Measurements from ENCODE around the gene HNMT.

DNA sequence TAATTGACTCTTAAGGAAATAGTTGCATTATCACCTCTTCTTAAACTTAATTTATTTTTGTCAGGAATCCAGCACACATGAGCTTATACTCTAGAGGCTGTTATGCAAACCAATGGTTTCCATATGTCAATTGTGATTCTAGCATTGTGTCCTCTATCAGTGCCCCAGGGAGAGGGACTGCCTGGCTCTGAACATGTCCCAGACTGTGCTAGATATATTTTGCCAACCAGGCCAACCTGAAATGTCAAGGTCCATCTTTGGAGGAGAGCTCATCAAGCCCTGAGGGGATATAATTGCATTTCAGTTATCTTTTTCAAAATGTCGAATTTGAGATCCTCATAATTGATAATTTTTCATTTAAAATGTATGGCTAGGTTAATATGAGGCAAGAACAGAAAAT lies 34.2 kb downstream of the HNMT start:
- no peak for TF ChIP-seq EP300 (conservative IDR thresholded peaks at IDR 0.05; ENCODE audit: poor library complexity, severe bottlenecking)
- TF ChIP-seq, protein P1, sequence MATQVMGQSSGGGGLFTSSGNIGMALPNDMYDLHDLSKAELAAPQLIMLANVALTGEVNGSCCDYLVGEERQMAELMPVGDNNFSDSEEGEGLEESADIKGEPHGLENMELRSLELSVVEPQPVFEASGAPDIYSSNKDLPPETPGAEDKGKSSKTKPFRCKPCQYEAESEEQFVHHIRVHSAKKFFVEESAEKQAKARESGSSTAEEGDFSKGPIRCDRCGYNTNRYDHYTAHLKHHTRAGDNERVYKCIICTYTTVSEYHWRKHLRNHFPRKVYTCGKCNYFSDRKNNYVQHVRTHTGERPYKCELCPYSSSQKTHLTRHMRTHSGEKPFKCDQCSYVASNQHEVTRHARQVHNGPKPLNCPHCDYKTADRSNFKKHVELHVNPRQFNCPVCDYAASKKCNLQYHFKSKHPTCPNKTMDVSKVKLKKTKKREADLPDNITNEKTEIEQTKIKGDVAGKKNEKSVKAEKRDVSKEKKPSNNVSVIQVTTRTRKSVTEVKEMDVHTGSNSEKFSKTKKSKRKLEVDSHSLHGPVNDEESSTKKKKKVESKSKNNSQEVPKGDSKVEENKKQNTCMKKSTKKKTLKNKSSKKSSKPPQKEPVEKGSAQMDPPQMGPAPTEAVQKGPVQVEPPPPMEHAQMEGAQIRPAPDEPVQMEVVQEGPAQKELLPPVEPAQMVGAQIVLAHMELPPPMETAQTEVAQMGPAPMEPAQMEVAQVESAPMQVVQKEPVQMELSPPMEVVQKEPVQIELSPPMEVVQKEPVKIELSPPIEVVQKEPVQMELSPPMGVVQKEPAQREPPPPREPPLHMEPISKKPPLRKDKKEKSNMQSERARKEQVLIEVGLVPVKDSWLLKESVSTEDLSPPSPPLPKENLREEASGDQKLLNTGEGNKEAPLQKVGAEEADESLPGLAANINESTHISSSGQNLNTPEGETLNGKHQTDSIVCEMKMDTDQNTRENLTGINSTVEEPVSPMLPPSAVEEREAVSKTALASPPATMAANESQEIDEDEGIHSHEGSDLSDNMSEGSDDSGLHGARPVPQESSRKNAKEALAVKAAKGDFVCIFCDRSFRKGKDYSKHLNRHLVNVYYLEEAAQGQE (IDR thresholded peaks at IDR 0.05; ENCODE audit: borderline replicate concordance), result no peak
- TF ChIP-seq, protein P2, sequence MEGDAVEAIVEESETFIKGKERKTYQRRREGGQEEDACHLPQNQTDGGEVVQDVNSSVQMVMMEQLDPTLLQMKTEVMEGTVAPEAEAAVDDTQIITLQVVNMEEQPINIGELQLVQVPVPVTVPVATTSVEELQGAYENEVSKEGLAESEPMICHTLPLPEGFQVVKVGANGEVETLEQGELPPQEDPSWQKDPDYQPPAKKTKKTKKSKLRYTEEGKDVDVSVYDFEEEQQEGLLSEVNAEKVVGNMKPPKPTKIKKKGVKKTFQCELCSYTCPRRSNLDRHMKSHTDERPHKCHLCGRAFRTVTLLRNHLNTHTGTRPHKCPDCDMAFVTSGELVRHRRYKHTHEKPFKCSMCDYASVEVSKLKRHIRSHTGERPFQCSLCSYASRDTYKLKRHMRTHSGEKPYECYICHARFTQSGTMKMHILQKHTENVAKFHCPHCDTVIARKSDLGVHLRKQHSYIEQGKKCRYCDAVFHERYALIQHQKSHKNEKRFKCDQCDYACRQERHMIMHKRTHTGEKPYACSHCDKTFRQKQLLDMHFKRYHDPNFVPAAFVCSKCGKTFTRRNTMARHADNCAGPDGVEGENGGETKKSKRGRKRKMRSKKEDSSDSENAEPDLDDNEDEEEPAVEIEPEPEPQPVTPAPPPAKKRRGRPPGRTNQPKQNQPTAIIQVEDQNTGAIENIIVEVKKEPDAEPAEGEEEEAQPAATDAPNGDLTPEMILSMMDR (IDR thresholded peaks at IDR 0.05; ENCODE audit: poor library complexity, severe bottlenecking), result no peak
- no peak for TF ChIP-seq POLR2AphosphoS5 (IDR thresholded peaks at IDR 0.05)
- no peak for TF ChIP-seq EZH2 (IDR thresholded peaks at IDR 0.05; ENCODE audit: borderline replicate concordance, insufficient read depth, low read length, poor library complexity, severe bottlenecking)
- TF ChIP-seq RAD21 (conservative IDR thresholded peaks at IDR 0.05), result no peak
- TF ChIP-seq MXI1 (conservative IDR thresholded peaks at IDR 0.05; ENCODE audit: poor library complexity, severe bottlenecking), result no peak
